ENCODE data around the gene STK33.

STK33 gene

DNA sequence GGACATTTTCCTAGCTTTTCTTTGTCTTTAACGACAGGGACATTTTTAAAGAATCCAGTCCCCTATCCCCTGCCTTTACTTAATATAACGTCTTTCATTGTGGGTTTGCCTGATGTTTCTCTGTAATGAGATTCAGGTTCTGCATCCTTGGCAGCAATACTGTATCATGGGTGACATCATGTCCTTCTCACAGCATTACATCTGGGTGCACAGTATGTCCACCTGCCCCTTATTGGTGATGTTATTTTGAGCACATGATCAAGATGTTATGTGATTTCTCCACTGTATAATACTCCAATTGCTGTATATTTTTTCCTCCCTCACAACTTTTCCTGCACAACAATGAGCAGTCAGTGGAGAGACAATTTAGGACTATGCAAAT, 9.7 kb upstream of the STK33 start:
- DNase-seq (ENCODE audit: low spot score): no peak

DNA sequence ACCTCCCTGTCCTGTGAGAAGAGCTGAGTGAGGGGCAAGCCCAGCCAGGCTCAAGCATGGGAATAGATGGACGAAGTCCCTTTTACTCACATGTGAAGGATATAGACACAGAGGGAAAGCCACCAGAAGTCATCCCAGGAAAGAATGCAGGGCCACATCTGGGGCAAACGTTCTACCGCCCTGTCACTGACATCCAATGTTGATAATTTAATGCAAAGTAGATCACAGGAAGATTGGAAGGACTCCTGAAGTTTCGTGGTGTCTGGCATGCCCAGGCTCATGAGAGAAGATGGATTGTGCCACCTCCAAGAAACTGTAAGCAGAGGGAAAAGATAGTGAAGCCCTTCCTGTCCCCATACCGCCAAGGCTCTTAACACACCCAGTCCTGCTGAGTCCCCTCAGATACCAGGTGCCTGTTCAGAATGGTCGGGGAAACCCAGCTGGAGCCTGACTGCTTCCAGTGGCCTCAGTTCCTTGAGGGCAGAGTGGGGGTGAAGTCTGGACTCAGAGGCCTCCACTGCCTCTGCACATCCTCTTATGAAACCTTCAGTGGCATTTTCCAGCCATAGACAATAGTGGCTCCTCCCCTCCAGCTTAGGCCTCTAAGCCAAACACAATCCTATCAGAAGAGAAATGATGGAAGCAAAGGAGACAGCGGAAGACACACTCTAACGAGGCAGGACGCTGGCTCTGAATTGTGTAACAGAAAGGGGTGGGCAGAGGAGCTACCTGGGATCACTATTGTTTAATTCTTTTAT, 7.5 kb upstream of the STK33 start:
- DNase-seq (ENCODE audit: low spot score): no peak

GRCh38 chr11:8598506-8598905, 4.5 kb upstream of the STK33 start:
- no peak for DNase-seq (ENCODE audit: low spot score)

DNA sequence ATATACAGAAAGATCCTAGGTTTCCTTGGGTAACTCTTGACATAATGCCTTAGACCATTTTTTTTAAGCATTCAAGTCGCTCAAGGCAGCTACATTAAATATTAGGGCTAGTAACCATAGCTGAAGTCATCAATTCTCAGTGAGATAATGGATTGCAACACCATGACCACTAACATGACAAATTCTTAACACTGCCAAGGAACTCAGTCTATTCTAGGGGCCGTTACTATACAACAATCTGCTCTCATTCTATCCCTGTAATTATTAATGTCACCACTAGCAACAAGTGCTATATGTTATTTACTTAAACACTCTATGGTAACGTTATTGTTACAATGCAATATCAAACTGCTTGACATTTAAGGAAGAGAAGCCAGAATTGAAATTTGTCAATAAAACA, 3.2 kb upstream of the STK33 start:
- no peak for DNase-seq (ENCODE audit: low spot score)

- no peak for DNase-seq (ENCODE audit: low spot score)
Observed at GRCh38 chr11:8596504-8597046, 2.5 kb upstream of the STK33 start.

DNA sequence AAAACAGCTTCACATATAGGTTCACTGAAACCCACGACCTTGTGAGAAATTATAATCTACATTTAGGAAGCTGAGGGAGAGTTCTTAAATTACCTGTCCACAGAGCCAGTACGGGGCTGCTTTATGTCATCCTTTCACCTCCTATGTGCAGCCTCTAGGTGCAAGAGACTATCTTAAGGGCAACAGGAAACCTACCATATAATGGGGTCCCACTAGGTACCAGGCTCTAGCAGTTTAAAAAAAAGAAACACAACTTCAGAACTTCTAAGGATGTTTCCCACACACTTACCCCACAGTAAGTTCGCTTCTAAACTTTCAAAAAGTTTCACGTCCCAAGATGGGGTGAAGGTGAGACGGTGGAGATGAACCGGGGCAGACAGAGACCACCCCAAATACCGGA, 573 bp downstream of the STK33 start:
- no peak for DNase-seq (ENCODE audit: low spot score)

GRCh38 chr11:8587915-8588314, 6.1 kb downstream of the STK33 start:
- DNase-seq (ENCODE audit: low spot score): no peak

- DNase-seq (ENCODE audit: low spot score): no peak
Observed at GRCh38 chr11:8586805-8587204, 7.2 kb downstream of the STK33 start.

DNA sequence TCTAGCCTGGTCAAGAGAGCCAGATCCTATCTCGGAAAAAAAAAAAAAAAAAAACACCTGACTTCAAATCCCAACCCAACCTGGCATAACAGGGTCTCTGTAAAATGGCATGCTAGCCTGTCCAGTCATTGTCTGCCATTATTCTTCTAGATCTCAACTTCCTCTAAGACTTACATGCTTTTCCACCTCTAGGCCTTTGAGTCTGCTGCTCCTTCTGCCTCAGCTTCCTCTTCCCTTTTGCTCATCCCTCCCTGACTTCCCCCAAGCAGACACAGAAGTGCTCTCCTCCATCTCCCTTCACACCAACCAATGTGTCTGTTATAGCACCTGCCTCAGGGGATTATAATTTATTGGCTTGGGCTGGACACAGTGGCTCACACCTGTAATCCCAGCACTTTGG, 7.8 kb downstream of the STK33 start:
- DNase-seq (ENCODE audit: low spot score): no peak

DNA sequence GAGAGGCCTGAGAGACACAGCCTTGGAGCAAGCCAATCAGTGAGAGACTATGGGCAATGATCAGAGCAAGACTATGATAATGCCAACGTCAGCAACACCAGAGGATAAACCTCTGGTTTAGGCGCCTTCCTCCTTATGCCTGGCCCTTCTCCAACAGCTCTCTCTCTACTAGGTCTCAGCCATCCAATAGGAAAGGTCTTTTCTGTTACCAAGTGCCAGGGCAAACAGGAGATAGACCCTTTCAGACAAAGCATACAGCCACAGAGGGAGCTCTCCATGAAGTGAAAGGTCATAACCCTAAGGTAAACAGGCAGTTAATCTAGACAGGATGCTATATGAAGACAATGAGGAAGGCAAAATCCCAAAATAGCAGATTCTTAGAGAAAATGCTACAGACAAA, 9.5 kb downstream of the STK33 start:
- peak; percentile 22 for DNase-seq (ENCODE audit: low spot score)

DNA sequence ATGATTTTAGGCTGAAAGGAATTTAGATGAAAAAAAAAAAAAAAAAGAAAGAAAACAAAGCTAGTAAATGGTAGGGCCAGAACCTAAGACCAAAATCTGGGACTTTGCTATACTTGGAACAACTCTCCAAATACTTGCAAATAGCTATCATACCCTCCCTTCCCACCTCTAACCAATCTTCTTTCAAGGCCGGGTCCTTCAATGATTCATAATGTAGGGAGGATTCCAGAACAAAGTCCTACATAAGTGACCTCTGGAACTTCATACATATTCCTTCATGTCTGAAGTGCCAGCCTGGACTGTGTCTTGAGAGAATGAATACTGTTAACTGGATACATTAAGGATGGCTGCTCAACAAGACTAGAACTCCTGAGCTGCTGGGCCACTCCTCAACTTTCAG, 9.9 kb downstream of the STK33 start:
- DNase-seq (ENCODE audit: low spot score): no peak

DNA sequence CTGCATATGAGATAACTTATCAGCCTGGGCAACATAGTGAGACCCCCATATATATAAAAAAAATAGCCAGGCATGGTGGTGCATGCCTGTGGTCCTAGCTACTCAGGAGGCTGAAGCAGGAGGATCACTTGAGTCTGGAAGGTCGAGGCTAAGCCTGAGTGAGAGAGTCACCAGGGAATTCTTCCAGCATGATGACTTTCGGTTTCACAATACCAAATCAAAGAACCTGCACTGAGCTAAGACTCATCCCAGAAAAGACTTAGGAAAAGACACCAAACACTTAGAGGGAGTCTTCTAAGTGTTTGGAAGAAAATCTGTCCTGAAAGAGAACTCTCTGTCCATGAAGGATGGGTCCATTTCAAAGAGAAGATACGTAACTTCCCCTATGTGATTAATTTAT, 12.7 kb downstream of the STK33 start:
- no peak for DNase-seq (ENCODE audit: low spot score)

- DNase-seq (ENCODE audit: low spot score): no peak
Observed at GRCh38 chr11:8577791-8578581, 16.0 kb downstream of the STK33 start.

GRCh38 chr11:8574798-8575197, 19.2 kb downstream of the STK33 start:
- DNase-seq (ENCODE audit: low spot score): no peak

DNA sequence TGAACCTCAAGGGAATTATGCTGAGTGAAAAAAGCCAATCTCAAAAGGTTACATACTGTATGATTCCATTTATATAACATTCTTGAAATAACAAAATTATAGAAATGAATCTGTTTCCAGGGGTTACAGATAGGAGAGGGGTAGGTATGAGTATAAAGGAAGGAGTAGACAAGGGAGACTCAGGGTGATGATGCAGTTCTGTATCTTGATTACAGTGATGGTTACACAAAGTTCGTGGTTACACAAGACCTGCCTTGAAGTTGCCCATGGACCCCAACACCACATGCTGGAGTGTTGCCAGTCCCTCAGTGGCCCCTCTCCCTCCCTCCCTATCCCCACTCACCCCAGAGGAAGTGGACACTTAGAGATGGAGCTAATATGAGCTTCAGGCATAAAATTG, 20.3 kb downstream of the STK33 start:
- no peak for DNase-seq (ENCODE audit: low spot score)

DNA sequence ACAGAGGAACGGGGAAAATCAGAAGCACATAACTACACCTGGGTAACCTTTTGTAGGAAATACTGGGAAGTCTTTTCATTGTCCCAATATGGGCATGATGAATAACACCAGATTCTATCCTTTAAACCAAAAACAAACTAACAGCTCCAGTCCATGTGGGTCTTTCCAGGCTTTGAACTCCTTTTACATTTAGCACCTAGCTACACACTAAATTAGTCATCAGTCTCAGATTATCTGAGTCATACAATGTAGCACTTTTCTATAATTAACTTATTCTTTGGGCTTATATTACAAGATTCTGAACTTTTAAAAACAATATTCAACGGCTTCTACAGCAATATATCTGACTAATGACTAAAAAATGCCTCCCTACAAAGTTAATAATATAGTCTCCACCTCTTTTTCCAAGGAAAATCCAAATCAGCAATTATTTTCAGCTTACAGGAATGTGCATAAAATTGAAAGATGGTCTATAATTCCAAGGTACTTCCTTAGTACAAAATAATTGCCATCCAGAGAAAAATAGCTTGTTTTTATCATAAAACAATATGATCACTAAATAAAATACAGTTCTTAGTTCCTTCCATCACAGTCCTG, 26.3 kb downstream of the STK33 start:
- no peak for DNase-seq (ENCODE audit: low spot score)

- DNase-seq (ENCODE audit: low spot score): peak; percentile 64
Observed at GRCh38 chr11:8566613-8567210, 27.3 kb downstream of the STK33 start.

DNA sequence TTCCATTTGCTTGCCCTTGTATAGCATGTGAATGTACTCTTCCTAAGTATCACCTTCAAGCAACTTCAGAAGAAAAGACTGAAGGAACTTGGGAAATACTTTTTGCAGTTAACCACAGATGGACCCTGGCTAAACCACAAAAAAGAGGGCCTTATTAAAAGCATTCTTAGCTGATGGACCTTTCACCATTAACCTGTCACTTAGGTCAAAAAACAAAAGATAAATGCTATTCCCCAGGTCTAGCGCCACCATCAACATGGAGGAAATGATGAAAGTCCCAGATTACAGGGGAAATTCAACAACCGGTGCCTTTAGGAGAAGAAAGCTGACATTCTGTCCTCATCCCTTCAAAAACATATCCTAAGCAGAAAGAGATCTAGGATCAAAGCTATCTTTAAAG, 29.5 kb downstream of the STK33 start:
- DNase-seq (ENCODE audit: low spot score): no peak

DNA sequence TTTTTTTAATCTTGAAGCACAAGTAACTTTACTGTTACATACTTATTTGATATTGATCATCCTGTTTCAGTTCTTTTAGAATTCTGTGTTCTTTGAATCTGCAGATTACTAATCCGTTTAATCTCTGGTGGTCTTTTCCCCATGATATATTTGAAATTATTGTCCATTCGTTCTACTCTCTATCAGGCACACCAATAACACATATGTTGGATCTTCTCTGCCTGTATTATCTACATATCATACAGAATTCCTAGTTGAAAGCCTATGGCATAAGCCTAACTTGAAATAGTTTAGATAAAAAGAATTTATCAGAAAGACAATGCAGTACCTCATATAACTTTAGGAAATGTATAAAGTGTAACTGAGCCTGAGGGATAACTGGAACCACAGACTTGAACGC, 32.6 kb downstream of the STK33 start:
- DNase-seq (ENCODE audit: low spot score): no peak

DNA sequence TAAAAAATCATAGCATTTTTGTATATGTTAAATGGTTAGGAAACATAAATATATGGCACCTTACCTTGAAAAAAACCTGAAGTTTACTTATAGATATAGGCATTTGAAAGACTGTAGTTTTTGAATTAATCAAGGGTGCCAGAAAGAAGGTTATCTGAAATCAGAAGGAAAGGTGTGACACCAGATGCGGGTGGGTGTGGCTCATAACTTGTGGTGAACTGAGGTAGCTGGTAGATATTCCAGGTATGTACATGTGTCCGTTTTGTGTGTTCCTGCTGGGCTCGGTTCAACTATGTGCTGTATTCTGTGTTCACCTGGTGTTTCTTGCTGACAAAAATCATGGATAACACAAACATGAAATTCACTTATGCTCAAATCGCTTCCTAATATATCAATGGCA, 35.6 kb downstream of the STK33 start:
- no peak for DNase-seq (ENCODE audit: low spot score)

DNA sequence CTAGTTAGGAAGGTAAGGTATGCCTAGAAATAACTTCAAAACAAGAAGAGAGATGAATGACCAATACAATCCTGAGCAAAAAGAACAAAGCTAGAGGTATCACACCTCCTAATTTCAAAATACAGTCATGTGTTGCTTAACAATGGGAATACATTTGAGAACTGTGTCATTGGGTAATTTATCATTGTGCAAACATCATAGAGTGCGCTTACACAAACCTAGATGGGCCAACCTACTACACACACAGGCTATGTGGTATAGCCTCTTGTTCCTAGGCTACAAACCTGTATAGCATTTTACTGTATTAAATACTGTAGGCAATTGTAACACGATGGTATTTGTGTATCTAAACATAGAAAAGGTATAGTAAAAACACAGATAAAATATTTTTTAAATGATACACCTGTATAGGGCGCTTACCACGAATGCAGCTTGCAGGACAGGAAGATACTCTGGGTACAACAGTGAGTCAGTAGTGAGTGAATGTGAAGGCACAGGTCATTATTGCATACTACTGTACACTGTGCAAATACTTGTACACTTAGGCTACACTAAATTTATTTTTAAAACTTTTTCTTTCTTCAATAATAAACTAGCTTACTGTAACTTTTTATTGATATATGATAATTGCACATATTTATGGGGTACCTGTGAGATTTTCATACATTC, 48.2 kb downstream of the STK33 start:
- DNase-seq (ENCODE audit: low spot score): no peak

GRCh38 chr11:8544807-8545206, 49.2 kb downstream of the STK33 start:
- no peak for DNase-seq (ENCODE audit: low spot score)
